Right kidney (tissue), 1 donor: Measurements from ENCODE around the gene UGT1A1.

Experiments used
- DNase-seq: peaks from one replicate; pipeline ENCODE4 v3.0.0-alpha.2; 2016

The UGT1A1 gene

DNA sequence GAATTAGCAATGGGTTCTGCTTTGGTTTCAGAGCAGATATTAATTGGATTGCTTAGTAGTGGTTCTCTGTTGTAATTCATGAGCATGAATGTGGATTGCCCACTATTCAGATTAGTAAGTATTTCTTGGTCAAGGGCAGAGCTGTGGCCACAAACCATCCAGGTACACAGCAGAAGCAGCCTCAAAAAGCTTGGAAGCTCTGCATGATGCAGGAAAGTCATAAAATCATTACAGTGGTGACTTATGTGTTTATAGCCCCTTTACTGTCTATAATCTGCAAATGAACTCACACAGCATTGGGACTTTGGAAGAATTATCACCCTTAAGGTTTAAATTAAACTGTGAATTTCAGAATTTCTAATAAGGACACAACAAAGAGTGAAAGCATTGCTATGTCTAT lies 1.9 kb upstream of the UGT1A1 start:
- DNase-seq = no peak

DNA sequence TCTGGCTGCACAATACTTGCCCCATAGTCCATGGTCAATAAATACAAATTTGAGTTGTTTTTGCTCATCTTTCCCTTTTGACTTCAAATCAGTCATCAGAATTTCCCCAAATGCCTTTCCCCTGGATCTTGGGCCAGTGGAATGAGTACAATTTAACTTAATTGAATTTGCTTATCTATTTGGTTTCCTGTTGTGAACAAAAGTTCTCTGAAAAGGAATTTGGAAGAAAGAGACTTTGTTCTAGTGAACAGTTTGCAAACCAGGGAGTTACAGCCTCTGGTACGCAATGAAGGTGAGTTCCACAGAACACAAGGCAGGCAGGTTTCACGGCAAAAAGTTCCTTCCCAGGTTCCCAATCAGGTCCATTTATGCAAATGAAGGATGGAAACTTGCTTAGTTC lies 1.2 kb upstream of the UGT1A1 start:
- DNase-seq = no peak

- no peak for DNase-seq
Observed at GRCh38 chr2:233761040-233761769, 1.1 kb downstream of the UGT1A1 start.

- no peak for DNase-seq
Observed at GRCh38 chr2:233764264-233764663, 4.2 kb downstream of the UGT1A1 start.

- DNase-seq = no peak
Observed at GRCh38 chr2:233764761-233765160, 4.7 kb downstream of the UGT1A1 start.

DNA sequence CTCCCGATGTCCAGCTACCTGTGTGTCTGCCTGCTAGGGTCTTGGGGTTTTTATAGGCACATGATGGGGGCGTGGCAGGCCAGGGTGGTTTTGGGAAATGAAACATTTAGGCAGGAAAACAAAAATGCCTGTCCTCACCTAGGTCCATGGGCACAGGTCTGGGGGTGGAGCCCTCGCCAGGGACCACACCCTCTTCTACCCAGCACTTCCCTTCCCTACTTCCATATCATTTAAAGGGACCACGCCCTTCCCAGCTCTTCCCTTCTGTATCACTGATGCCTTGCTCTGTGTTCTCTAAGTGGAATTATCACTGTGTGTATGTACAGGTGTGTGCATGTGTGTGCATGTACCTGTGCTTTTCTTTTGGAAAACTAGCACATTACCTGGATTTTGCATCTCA lies 6.3 kb downstream of the UGT1A1 start:
- no peak for DNase-seq

GRCh38 chr2:233768076-233768475 lies 8.0 kb downstream of the UGT1A1 start:
- DNase-seq = no peak

DNA sequence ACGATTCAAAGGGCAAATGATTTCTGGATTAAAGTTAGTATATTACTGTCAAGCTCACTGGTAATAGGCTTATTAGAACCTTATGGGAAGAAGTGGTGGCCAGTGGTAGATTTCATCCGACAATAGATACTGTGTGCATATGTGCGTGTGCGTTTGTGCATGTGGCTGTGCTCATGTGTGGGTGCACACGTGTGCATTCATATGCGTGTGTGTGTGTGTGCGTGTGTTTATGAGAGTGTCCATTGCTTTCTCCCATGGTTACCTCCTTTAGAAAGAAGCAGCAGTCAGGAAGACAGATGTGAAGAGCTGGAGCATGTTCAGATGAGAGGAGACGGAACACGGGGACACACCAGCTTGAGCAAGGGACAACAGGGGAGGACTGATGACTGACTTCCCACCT lies 9.2 kb downstream of the UGT1A1 start:
- no peak for DNase-seq

DNA sequence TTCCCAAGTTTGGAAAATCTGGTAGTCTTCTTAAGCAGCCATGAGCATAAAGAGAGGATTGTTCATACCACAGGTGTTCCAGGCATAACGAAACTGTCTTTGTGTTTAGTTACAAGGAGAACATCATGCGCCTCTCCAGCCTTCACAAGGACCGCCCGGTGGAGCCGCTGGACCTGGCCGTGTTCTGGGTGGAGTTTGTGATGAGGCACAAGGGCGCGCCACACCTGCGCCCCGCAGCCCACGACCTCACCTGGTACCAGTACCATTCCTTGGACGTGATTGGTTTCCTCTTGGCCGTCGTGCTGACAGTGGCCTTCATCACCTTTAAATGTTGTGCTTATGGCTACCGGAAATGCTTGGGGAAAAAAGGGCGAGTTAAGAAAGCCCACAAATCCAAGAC lies 12.1 kb downstream of the UGT1A1 start:
- no peak for DNase-seq

- DNase-seq = no peak
Observed at GRCh38 chr2:233772583-233772982, 12.5 kb downstream of the UGT1A1 start.

DNA sequence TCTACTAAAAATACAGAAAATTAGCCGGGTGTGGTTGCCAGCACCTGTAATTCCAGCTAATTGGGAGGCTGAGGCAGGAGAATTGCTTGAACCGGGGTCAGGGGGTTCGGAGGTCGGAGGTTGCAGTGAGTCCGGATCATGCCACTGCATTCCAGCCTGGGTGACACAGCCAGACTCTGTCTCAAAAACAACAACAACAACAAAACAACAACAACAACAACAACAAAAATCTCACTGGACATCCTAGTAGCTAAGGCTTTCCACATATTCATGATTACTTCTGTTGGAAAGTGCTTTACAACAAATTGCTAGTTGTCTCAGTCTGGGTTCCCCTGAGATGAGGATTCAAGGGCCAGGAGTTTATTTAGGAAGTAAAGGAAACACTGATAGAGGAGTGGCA lies 13.8 kb downstream of the UGT1A1 start:
- no peak for DNase-seq

DNA sequence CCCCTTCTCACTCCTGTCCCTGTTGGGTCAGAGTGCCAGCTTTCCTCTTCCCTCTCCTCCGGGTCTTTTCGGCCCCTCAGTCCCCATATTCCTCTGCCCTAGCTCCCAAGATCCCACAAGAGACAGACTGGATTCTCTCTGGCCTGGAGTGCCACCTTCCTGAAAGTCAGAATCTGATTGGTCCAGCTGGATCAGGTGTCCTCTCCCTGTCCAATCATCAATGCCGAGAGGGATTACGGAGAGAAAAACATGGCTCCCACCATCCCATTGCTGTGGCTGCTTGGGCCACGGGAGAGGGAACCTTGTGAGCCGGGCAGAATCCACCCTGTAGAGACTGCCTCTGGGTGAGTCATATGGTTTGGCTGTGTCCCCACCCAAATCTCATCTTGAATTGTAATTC lies 15.3 kb downstream of the UGT1A1 start:
- DNase-seq = no peak

- no peak for DNase-seq
Observed at GRCh38 chr2:233778030-233778429, 18.0 kb downstream of the UGT1A1 start, which contains the start of gene MROH2A. Gene MROH2A (plus strand): TSS chr2:233778330. CDS start chr2:233779359, 1,029 bp downstream.

DNA sequence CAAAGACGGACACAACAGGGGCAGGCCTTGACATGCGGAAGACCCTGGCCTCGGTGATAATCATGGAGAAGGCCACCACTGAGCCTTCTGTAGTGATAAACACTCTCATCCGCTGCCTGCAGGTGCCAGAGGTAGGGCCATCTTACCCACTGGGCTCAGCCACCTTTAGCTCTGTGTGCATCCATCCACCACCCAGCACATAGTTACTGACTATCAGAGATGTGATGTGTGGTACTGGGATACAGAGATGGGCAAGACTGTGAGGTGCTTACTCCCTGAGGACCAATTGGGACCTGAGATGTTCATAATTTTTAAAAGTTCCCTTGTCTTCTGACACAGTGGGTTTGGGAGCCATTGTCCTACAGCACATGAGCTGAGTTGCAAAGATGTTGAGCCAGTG lies 19.7 kb downstream of the UGT1A1 start:
- DNase-seq = no peak

DNA sequence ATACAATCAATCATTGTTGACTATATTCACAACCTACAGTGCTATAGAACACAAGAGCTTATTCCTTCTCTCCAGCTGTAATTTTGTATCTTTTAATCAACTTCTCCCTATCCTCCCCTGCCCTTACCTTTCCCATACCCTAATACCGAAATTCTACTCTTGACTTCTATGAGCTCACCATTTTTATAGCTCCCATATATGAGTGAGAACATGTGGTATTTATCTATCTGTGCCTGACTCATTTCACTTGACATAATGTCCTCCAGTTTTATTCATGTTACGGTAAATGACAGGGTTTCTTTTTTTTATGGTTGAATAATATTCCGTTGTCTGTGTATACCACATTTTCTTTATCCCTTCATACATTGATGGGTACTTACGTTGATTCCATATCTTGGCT lies 20.7 kb downstream of the UGT1A1 start:
- DNase-seq = no peak

DNA sequence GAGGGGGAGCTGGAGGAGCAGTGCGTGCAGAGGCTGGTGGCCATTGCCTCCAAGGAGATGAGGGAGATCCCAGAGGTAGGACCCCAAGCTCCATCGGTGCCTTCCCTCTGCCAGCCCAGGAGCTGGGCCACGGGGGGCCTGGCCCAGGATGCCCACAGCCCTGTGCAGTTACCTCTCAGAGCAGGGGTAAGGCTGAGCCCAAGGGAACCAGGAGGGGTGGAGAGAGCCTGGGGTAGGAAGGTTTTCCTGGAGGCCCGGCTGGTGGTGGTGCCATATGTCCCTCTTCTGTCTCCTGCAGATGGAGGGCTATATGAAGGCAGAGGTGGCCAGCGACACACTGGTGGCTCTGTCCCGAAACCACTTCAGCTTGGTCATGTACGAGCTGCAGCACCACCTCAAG lies 29.5 kb downstream of the UGT1A1 start:
- no peak for DNase-seq

DNA sequence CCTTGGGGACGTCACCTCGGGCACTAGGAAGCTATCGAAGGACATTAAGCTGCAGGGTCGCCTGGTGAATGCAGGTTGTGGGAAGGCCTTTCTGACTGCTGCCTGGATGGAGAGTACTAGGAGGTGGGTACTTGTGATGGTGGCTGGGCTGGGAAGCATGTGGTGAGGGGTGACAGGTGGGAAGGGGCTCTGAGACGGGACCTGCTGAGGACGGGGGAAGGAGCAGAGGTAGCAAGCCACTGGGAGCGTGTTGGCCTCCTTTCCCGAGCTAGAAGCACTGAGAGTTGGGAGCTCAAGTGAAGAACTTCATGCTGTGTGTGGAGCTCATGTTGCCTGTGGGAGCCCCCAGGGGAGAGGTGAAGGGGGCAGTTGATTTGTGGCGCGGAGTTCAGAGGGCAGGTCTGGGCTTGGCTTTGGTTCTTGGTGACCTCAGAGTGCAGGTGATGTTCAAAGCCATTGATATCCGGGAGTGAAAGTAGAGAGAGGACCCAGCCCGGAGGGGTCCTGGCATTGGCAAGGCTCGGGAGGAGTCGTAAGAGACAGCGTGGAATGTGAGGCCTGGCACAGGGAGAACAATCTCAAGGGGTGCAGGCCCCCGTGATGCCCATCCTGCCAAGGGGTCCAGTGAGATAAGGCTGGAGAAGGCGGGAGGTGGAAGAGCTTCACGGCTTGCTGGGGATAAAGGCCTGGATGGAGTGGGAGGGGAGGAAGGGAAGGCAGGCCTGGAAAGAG lies 31.2 kb downstream of the UGT1A1 start:
- DNase-seq = no peak

DNA sequence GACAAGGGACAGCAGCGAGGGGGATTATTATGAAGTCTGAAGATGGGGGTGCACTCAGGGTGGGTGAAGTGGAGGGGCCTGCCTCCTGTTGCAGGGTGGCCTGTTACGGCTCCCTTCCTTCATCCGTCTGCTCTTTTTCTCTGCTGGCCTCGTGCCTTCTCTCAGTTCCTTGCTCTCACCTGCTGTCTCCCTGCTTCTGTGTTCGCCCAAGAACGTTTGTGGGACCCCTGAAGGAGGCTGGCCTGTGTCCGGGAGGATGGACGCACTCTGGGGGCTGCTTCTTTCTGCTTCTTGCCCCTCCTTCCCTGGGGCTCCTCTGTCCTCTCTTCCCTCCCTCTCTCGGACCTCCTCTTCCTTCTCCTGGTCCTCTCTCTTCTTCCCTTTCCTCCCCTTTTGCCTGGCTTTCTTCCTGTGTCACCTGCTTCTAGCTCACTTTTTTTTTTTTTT lies 31.8 kb downstream of the UGT1A1 start:
- no peak for DNase-seq

- DNase-seq = no peak
Observed at GRCh38 chr2:233792720-233793119, 32.6 kb downstream of the UGT1A1 start.

DNA sequence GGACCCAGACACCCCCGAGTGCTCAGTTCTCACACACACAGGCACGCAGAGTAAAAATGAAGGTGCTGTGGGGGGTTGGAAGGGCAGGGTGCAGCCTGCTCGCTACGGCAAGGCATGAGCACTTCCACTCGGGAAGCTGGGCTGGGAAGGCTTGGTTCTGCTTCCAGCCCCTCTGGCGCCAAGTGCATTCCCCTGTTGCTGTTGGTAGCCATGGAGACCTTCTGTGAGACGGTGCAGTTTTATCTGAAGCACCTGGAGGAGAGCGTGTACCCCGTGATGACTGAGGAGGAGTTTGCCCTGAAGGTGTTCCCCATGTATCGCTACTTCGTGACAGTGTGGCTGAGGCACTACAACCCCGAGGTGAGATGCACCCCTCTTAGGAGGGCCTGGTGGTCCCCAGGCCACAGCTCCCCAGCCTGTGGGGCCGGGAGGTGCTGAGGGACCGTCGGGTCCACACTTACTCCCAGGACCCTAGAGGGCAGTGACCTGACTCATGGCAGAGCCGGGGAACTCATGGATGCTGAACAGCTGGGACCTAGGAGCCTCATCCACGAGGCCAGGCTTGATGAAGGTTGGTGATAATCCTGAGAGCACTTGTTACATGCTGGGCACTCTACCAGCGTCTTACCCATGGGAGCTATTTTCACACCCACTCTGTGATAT lies 33.5 kb downstream of the UGT1A1 start:
- no peak for DNase-seq

DNA sequence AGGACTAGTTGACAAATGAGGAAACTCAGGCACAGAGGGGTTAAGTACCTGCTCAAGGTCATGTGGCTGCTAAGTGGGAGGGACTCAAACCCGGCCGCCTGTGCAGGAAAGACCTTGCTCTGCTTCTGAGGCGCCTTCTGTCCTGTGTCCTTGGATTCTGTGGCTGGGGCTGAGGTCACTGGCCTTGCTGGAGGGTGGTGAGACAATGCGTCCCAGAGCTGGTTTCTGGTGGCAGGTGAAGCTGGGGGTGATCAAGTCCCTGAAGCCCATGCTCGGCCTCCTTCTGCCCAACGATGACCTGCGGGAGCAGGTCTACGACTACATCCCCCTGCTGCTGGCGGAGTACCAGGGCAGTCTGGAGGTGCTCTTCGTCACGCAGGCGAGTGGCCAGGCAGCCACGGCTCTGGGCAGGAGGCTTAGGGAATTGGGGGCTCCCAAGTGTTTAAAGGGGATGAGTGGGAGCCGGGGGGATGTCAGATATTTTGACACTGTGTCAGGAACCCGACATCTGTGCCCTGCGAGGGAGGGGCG lies 34.1 kb downstream of the UGT1A1 start:
- DNase-seq = no peak

DNA sequence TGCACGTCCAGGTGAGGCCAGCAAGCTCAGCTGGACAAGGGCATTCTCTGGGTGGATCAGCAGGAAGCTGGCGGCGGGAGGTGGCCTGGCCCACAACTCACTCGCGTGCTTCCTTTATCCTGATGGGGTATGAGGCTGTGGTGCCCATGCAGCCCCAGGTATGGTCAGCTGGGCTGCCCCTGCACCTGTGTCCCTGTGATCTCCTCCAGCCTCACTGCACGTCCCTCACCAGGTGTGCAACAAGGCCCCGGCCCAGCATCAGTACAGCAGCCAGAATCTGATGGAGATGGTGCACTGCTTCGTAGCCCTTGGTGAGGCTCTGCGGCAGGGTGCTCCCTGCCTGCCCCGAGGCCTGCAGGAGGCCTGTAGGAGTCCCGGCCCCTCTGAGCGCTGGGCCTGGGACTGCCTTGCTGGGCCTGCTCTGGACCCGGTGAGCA lies 35.7 kb downstream of the UGT1A1 start:
- DNase-seq = no peak

DNA sequence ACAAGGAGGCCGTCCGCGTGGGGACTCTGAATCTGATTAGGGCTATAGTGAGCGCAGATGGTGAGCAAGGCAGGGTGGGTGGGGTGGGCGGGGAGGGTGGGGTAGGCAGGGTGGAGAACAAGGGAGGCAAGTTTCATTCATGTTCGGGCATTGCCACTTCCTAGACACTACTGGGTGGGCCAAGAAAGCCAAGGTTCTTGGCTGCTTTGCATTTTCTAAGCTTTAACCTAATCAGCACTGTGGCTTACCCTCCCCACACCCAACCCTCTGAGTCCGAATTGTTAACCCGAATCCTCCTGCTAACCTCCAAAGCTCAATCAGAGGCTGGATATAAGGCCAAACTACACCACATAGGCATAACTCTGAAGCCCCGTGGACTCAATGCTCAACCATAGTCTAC lies 36.2 kb downstream of the UGT1A1 start:
- DNase-seq = no peak
